Stimulated activated CD8-positive, alpha-beta memory T cell treated with anti-CD3 and anti-CD28 coated beads, Interleukin-2, amount 100 ng/mL, for 48 hours (primary cell): Measurements from ENCODE around the gene PTPRN.
A peak's percentile ranks its signal among the peaks of the same experiment; 100 is the strongest.
"Not testable (repeated sequence)": the region's sequence is repeated elsewhere in the genome, so short reads cannot be mapped to it uniquely, and the experiment has no call there.

Experiments used
- DNase-seq, 2 donors: peaks; one replicate each; pipeline ENCODE4 v3.0.0-alpha.2; 2020; ENCODE audit warnings: low read depth in 2 of 2

PTPRN gene

GRCh38 chr2:219270055-219270372 is 39.2 kb downstream of the PTPRN start:
- DNase-seq, result no peak

- no peak for DNase-seq
These were observed 39.7 kb downstream of the PTPRN start for GRCh38 chr2:219269362-219270054.

- DNase-seq, result no peak
These were observed 40.9 kb downstream of the PTPRN start for GRCh38 chr2:219268294-219268693.

- no peak for DNase-seq
These were observed 42.3 kb downstream of the PTPRN start for GRCh38 chr2:219266886-219267285.

GRCh38 chr2:219266232-219266631 is 43.0 kb downstream of the PTPRN start:
- DNase-seq, result no peak

- no peak for DNase-seq
These were observed 48.0 kb downstream of the PTPRN start for GRCh38 chr2:219261024-219261855.

- DNase-seq, result not testable (repeated sequence)
These were observed 50.3 kb downstream of the PTPRN start for GRCh38 chr2:219258942-219259341.

- DNase-seq, result no peak
These were observed 54.5 kb downstream of the PTPRN start for GRCh38 chr2:219254590-219255201.

GRCh38 chr2:219253753-219254589 is 55.2 kb downstream of the PTPRN start, which contains the start of gene TUBA4A:
TUBA4A (minus strand) TSS chr2:219253918; CDS start chr2:219253858, 60 bp downstream.
- peak; percentile 85 to 86 for DNase-seq

- DNase-seq, result no peak
These were observed 56.1 kb downstream of the PTPRN start, which contains the start of gene TUBA4B for GRCh38 chr2:219252900-219253752. TUBA4B (plus strand) TSS chr2:219253243; CDS start chr2:219253408, 165 bp downstream.

- no peak for DNase-seq
These were observed 56.7 kb downstream of the PTPRN start for GRCh38 chr2:219252570-219252899.

GRCh38 chr2:219252084-219252483 is 57.1 kb downstream of the PTPRN start:
- DNase-seq, result no peak

- no peak for DNase-seq
These were observed 57.5 kb downstream of the PTPRN start for GRCh38 chr2:219251656-219252055.

- DNase-seq, result no peak
These were observed 59.0 kb downstream of the PTPRN start for GRCh38 chr2:219250049-219250781.

- no peak for DNase-seq
These were observed 59.8 kb downstream of the PTPRN start for GRCh38 chr2:219249203-219249980.

GRCh38 chr2:219248845-219249202 is 60.4 kb downstream of the PTPRN start:
- no peak for DNase-seq

- no peak for DNase-seq
These were observed 61.2 kb downstream of the PTPRN start for GRCh38 chr2:219247678-219248642.

GRCh38 chr2:219246559-219246958 is 62.6 kb downstream of the PTPRN start:
- DNase-seq, result no peak
